ENCODE data around the gene RMRP.
"Not testable (repeated sequence)": the region's sequence is repeated elsewhere in the genome, so short reads cannot be mapped to it uniquely, and the experiment has no call there.

DNA sequence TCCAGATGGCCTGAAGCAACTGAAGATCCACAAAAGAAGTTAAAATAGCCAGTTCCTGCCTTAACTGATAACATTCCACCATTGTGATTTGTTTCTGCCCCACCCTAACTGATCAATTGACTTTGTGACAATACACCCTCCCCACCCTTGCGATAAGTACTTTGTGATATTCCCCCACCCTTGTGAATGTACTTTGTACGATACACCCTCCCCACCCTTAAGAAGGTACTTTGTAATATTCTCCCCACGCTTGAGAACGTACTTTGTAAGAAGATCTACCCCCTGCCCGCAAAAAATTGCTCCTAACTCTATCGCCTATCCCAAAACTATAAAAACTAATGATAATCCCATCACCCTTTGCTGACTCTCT is 21.0 kb downstream of the RMRP start:
- TF ChIP-seq CSDC2 (CRISPR knock-in tag; IDR thresholded peaks at IDR 0.05); CSRNP3 (CRISPR knock-in tag; IDR thresholded peaks at IDR 0.05); ZFP3 (CRISPR knock-in tag; IDR thresholded peaks at IDR 0.05); RARB (CRISPR knock-in tag; IDR thresholded peaks at IDR 0.05); ZFP30 (CRISPR knock-in tag; IDR thresholded peaks at IDR 0.05); PATZ1 (CRISPR knock-in tag; IDR thresholded peaks at IDR 0.05; ENCODE audit: borderline replicate concordance); ZNF565 (CRISPR knock-in tag; conservative IDR thresholded peaks at IDR 0.05; ENCODE audit: low read depth); ESRRG (CRISPR knock-in tag; IDR thresholded peaks at IDR 0.05); GLIS3 (CRISPR knock-in tag; IDR thresholded peaks at IDR 0.05); ISL1 (CRISPR knock-in tag; IDR thresholded peaks at IDR 0.05): not testable (repeated sequence)
- TF ChIP-seq, protein P1, sequence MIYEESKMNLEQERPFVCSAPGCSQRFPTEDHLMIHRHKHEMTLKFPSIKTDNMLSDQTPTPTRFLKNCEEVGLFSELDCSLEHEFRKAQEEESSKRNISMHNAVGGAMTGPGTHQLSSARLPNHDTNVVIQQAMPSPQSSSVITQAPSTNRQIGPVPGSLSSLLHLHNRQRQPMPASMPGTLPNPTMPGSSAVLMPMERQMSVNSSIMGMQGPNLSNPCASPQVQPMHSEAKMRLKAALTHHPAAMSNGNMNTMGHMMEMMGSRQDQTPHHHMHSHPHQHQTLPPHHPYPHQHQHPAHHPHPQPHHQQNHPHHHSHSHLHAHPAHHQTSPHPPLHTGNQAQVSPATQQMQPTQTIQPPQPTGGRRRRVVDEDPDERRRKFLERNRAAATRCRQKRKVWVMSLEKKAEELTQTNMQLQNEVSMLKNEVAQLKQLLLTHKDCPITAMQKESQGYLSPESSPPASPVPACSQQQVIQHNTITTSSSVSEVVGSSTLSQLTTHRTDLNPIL (CRISPR knock-in tag; IDR thresholded peaks at IDR 0.05; ENCODE audit: low read depth), result not testable (repeated sequence)
